Measurements from ENCODE around the gene OR6B1. TPM values are rescaled to one million over a fixed set of nuclear protein-coding genes. Genes with fewer than 3 reads are reported as not detected.
A peak's percentile ranks its signal among the peaks of the same experiment; 100 is the strongest.

OR6B1 gene
- polyA plus RNA-seq, 1 experiment = not detected

- no peaks in the 10 kb centered on the region for H3K27me3 ChIP-seq (ENCODE audit: control insufficient read depth, insufficient read depth, low read length)
- no peak for DNase-seq (ENCODE audit: low read depth)
- ChIA-PET POLR2A (no interaction called here), CTCF (interaction anchor here (0.7 to 2.1 kb wide), 14 partner anchors 9 to 275 kb away, joined by 3 to 10 read pairs (median 5); partner anchors contain the start of gene TCAF1)
- no peak overlapping the region for H3K4me3 ChIP-seq (ENCODE audit: low read depth, low read length)
- H3K36me3 ChIP-seq (ENCODE audit: control insufficient read depth, insufficient read depth, low read length) = no peaks in the 10 kb centered on the region
- peak; percentile 45 for TF ChIP-seq CTCF (IDR thresholded peaks at IDR 0.05; ENCODE audit: insufficient read depth, low read depth, low read length)
Measured at GRCh38 chr7:144011458-144012230, 11.5 kb downstream of the OR6B1 start.

- ChIA-PET POLR2A (no interaction called here), CTCF (no interaction called here)
- no peaks in the 10 kb centered on the region for H3K36me3 ChIP-seq (ENCODE audit: control insufficient read depth, insufficient read depth, low read length)
- no peak for TF ChIP-seq CTCF (IDR thresholded peaks at IDR 0.05; ENCODE audit: insufficient read depth, low read depth, low read length)
- no peak for DNase-seq (ENCODE audit: low read depth)
- H3K4me3 ChIP-seq (ENCODE audit: low read depth, low read length) = no peak overlapping the region
- H3K27me3 ChIP-seq (ENCODE audit: control insufficient read depth, insufficient read depth, low read length) = no peaks in the 10 kb centered on the region
Measured at GRCh38 chr7:144018065-144018464, 17.9 kb downstream of the OR6B1 start.

GRCh38 chr7:144019457-144019856, 19.3 kb downstream of the OR6B1 start:
- H3K4me3 ChIP-seq (ENCODE audit: low read depth, low read length) = no peak overlapping the region
- peak; percentile 75 for DNase-seq (ENCODE audit: low read depth)
- ChIA-PET CTCF (interaction anchor here (1.2 kb wide), 1 partner anchor 135 kb away, joined by 3 read pairs; no protein-coding TSS in a partner anchor), POLR2A (no interaction called here)
- TF ChIP-seq CTCF (IDR thresholded peaks at IDR 0.05; ENCODE audit: insufficient read depth, low read depth, low read length) = no peak
- H3K36me3 ChIP-seq (ENCODE audit: control insufficient read depth, insufficient read depth, low read length) = no peaks in the 10 kb centered on the region
- no peaks in the 10 kb centered on the region for H3K27me3 ChIP-seq (ENCODE audit: control insufficient read depth, insufficient read depth, low read length)

GRCh38 chr7:144020340-144020739, 20.2 kb downstream of the OR6B1 start:
- Histone ChIP-seq H3K36me3 (ENCODE audit: control insufficient read depth, insufficient read depth, low read length) (no peaks in the 10 kb centered on the region), H3K27me3 (ENCODE audit: control insufficient read depth, insufficient read depth, low read length) (no peaks in the 10 kb centered on the region), H3K4me3 (ENCODE audit: low read depth, low read length) (no peak overlapping the region)
- ChIA-PET CTCF (interaction anchor here (0.6 to 2.3 kb wide), 3 partner anchors 8 to 136 kb away, joined by 3 to 10 read pairs (median 3); no protein-coding TSS in a partner anchor), POLR2A (no interaction called here)
- DNase-seq (ENCODE audit: low read depth) = no peak
- no peak for TF ChIP-seq CTCF (IDR thresholded peaks at IDR 0.05; ENCODE audit: insufficient read depth, low read depth, low read length)

GRCh38 chr7:144022169-144022568, 22.0 kb downstream of the OR6B1 start:
- Histone ChIP-seq H3K27me3 (ENCODE audit: control insufficient read depth, insufficient read depth, low read length) (no peaks in the 10 kb centered on the region; the same call in 1 of the 2 replicates), H3K4me3 (ENCODE audit: low read depth, low read length) (no peak overlapping the region), H3K36me3 (ENCODE audit: control insufficient read depth, insufficient read depth, low read length) (no peaks in the 10 kb centered on the region)
- no peak for TF ChIP-seq CTCF (IDR thresholded peaks at IDR 0.05; ENCODE audit: insufficient read depth, low read depth, low read length)
- ChIA-PET POLR2A (no interaction called here), CTCF (interaction anchor here (1.5 to 2.3 kb wide), 2 partner anchors 10 to 286 kb away, joined by 3 to 10 read pairs; no protein-coding TSS in a partner anchor)
- no peak for DNase-seq (ENCODE audit: low read depth)
